ENCODE data around the gene ZNF701.

- no peak for TF ChIP-seq CTCF (conservative IDR thresholded peaks at IDR 0.05 in 1 of 2, IDR thresholded peaks at IDR 0.05 in 1 of 2; ENCODE audit: extremely low read depth in 1 of 2, insufficient read depth in 1 of 2, low read depth in 1 of 2, low read length in 2 of 2)
- TF ChIP-seq EZH2 (IDR thresholded peaks at IDR 0.05; ENCODE audit: borderline replicate concordance, low read length), result no peak
These were observed 12.7 kb upstream of the ZNF701 start for GRCh38 chr19:52557231-52557995.
